ENCODE data around the gene MAOB.

Gene MAOB

GRCh38 chrX:43860646-43861370 lies 21.4 kb downstream of the MAOB start:
- peak; percentile 13 for DNase-seq

DNA sequence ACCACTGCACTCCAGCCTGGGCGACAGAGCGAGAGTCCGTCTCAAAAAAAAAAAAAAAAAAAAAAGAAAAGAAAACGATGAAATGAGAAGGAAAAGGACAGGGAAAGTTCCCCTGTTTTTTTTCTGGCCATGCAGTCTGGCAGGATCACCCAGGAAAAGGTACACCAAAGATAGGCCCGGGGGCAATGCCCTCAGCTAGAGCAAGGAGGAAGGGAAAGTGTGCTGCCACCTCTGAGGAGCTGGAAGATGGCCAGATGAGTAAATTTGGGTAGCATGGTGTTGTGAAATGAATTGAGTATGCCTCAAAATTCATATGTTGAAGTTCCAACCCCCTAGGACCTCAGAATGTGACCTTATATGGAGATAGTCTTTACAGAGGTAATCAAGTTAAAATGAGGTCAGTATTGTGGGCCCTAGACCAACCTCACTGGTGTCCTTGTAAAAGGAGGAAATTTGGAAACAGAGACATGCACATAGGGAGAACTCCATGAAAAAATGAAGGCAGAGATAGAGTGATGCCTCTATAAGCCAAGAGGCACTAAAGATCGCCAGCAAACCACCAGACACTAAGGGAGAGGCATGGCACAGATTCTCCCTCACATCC lies 28.9 kb downstream of the MAOB start:
- DNase-seq = no peak

DNA sequence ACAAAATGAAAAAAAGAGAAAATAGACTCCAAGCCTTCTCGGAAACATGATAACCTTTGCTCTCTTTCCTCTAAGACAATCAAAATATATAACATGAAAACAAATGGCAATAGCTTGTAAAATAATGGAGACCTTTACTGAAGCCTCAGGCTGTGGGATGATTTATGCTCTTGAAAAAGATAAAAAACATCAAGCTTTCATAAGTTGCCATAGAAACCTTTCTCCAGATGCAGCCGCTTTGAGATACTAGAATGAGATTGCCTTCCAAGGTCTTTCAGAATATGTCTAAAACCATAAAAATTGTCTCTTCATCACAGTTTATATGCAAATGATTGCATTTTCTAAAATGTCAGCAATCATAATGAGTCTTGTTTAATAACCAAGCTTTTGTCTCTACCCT lies 31.6 kb downstream of the MAOB start:
- DNase-seq = no peak

- DNase-seq = no peak
Observed at GRCh38 chrX:43849173-43849572, 33.1 kb downstream of the MAOB start.

GRCh38 chrX:43847352-43847751 lies 34.9 kb downstream of the MAOB start:
- no peak for DNase-seq

DNA sequence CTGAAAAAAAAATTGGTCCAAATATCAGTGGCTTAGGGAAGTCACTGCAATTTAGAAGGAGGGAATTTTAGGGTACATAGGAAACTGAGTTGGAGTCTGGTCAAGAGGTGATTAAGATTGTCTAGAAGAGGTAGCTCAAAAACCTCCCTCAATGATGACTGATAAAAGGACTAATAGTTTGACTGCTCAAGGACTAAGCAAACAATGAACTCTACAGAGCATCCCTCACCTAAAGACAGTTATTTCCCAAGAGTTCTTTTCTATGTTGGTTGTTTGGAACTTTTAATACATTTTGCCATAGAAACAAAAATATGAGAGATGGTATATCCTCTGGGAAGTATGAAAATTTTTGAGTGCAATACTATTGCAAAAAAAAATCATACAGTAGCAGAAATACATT lies 35.7 kb downstream of the MAOB start:
- no peak for DNase-seq

DNA sequence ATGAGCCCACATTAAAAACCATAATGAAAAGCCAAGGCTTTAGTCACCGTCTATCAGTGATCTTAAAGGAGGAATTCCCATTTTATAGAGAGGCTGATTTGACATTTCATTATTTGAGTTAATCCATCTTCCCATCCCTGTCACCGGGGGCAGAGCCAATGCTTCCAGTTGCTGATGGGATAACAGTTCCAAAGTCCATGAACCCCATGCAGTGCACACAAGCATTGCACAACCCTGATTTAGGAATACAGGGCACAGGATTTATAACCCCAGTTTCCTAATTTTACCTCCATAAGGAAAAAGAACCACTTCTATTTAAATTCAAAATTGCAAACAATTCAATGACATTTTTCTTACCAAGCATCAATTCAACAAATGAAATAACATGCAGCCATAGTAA lies 36.5 kb downstream of the MAOB start:
- DNase-seq = no peak

DNA sequence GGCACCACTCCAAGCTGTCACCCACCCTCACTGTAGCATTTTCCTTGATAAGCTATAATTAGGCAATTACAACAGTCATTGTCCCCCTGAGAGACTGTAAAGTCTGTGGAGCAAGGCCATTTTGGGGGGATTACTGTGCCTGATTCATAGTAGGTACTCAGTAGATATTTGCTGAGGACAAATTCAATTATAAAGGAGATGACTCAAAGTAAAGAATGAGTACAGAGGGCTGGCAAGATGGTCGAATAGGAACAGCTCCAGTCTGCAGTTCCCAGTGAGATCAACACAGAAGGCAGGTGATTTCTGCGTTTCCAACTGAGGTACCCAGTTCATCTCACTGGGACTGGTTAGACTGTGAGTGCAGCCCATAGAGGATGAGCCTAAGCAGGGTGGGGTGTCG lies 42.0 kb downstream of the MAOB start:
- no peak for DNase-seq

GRCh38 chrX:43836435-43837184 lies 45.6 kb downstream of the MAOB start:
- peak; percentile 50 for DNase-seq

- DNase-seq = no peak
Observed at GRCh38 chrX:43835559-43835958, 46.7 kb downstream of the MAOB start.

- no peak for DNase-seq
Observed at GRCh38 chrX:43827791-43828190, 54.5 kb downstream of the MAOB start.

DNA sequence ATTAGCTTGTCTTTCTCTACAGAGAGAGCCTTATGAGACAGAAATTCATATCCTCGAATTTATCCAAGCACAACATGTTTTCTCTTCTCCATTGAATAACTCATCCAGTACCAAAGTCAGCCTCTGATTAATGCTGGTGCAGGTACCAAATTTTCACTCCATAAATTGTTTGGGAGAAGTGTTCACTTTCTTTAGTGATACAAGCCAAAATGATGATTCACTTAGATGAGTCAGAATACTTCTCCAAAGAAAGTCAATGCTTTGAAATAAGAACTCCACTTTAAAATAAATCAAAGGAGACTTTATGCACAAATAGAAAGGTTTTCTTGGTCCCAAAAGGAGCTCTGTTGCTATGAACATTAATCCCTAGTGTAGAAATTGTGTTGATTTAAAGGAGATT lies 60.2 kb downstream of the MAOB start:
- DNase-seq = no peak

GRCh38 chrX:43817444-43817843 lies 64.8 kb downstream of the MAOB start:
- DNase-seq = no peak

- DNase-seq = no peak
Observed at GRCh38 chrX:43815209-43815608, 67.0 kb downstream of the MAOB start.

DNA sequence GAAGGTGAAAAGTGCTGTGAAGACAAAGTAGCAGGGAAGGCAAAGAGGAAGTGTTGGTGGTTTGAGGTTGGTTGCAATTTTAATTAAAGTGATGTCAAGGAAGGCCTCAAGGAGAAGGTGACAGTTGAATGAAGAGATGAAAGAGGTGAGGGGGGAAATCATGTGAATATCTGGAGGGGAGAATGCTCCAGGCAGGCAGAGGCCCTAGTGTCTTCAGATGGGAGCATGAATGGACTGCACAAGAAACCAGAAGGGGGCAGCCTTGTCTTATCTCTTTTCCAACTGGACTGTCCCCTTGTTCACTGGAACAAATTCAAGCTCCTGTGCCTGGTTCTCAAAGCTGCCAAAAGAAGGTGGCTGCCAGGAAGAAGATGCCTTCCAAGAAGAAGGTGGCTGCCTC lies 68.4 kb downstream of the MAOB start:
- DNase-seq = no peak

DNA sequence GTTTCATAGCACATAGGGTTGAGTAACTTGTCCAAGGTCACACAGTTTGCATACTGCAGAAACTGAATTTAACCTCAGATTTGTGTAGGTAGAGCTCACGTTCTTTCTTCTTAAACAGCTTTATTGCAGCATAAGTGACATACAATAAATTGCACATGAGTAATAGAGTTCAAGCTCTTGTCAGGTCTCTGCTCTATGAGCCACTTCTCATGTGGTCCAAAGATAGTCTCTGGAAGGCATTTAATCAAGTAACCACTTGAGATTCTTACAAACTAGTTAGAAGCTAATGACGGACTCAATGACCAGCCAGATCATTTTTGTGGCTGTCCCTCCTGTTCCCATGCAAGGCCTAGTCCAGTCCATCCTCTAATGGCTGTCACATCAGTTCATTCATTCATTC lies 68.9 kb downstream of the MAOB start:
- DNase-seq = no peak

GRCh38 chrX:43809463-43809862 lies 72.8 kb downstream of the MAOB start:
- DNase-seq = no peak

GRCh38 chrX:43808231-43808630 lies 74.0 kb downstream of the MAOB start:
- peak; percentile 4 for DNase-seq

GRCh38 chrX:43805579-43805978 lies 76.7 kb downstream of the MAOB start:
- no peak for DNase-seq

- DNase-seq = no peak
Observed at GRCh38 chrX:43804021-43804420, 78.2 kb downstream of the MAOB start.

DNA sequence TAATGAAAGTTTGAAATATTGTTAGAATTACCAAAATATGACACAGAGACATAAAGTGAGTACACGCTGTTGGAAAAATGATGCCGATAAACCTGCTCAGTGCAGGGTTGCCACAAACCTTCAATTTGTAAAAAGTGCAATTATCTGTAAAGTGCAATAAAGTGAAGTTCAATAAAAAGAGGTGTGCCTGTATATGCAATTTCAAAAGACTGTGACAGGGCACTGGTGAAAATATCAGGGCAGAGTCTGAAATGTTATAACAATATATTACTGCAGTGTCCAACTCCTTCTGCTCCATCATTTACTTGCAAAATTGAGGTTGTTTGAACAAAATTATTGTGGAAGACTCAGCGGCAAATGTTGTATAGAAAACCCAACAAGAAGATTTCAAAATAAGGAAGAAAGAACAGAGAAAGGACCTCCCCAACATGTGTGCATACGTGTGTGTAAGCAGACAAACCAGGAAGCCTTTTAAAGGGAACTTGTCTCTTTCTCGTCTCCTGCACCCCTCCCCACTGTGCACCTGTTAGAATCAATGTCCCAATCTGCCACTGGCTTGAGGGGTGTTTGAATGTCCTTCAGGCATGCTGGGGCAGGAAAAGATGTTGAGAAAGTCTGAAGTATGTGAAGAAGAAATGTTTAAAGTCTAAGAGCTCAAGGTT lies 96.2 kb downstream of the MAOB start:
- DNase-seq = no peak

DNA sequence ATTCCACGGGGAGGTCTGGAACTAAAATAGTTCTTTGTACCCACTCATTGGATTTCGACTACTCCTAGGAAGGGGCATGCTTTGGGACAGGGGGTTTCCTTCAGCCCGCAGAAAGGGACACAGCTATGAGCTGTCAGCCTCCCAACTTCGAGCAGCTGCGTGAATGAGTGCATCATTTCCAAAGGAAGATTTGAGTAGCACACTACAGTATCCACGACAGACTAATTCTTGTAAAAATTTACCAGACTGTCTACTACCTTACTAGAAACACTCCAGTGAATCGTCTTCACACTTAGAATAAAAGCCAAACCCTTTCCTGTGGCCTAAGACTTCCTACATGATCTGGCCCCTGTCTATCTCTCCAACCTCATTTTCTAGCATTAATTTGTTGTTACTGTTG lies 124.2 kb downstream of the MAOB start:
- DNase-seq = no peak

GRCh38 chrX:43756076-43756475 lies 126.2 kb downstream of the MAOB start:
- no peak for DNase-seq

DNA sequence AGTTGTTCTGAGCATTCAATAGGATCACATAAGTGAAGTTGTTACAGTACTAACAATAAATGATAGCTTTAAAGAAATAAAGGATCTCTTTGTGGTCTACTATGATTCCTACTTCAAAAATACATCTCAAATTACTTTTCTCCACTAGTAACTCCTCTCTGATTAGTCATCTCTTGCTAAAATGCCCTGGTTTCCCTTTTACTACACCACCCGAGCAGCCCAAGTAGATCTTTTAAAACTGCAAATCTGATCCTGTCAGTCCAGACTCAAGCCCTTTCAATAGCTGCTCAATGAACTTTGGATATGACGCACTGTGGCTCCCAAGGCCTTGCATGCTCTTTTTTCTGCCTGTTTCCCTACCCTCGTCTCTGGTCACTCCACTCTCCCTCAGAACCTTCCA lies 128.6 kb downstream of the MAOB start:
- no peak for DNase-seq
